HFF-Myc (cell line): ENCODE data around the gene IQSEC1.

Experiments used
- DNase-seq: peaks from one replicate; pipeline ENCODE4 v3.0.0-alpha.2; 2011; ENCODE audit warnings: low read depth; ENCODE audit errors: extremely low read depth
- H3K4me3 ChIP-seq: replicated peaks from 2 replicates; pipeline ENCODE4 v1.5.1; 2011; ENCODE audit warnings: low read depth, mild to moderate bottlenecking, control low read depth, low read length
- TF ChIP-seq, protein P1 (sequence below): IDR thresholded peaks from 2 replicates; pipeline ENCODE4 v1.5.1; 2012; ENCODE audit warnings: mild to moderate bottlenecking, low read depth, low read length, control low read depth; ENCODE audit errors: missing control alignments

Gene IQSEC1

GRCh38 chr3:13111873-13112520 lies 38.8 kb upstream of the IQSEC1 start:
- DNase-seq, result no peak
- H3K4me3 ChIP-seq, result no peak overlapping the region
- TF ChIP-seq, protein P1, sequence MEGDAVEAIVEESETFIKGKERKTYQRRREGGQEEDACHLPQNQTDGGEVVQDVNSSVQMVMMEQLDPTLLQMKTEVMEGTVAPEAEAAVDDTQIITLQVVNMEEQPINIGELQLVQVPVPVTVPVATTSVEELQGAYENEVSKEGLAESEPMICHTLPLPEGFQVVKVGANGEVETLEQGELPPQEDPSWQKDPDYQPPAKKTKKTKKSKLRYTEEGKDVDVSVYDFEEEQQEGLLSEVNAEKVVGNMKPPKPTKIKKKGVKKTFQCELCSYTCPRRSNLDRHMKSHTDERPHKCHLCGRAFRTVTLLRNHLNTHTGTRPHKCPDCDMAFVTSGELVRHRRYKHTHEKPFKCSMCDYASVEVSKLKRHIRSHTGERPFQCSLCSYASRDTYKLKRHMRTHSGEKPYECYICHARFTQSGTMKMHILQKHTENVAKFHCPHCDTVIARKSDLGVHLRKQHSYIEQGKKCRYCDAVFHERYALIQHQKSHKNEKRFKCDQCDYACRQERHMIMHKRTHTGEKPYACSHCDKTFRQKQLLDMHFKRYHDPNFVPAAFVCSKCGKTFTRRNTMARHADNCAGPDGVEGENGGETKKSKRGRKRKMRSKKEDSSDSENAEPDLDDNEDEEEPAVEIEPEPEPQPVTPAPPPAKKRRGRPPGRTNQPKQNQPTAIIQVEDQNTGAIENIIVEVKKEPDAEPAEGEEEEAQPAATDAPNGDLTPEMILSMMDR, result no peak

DNA sequence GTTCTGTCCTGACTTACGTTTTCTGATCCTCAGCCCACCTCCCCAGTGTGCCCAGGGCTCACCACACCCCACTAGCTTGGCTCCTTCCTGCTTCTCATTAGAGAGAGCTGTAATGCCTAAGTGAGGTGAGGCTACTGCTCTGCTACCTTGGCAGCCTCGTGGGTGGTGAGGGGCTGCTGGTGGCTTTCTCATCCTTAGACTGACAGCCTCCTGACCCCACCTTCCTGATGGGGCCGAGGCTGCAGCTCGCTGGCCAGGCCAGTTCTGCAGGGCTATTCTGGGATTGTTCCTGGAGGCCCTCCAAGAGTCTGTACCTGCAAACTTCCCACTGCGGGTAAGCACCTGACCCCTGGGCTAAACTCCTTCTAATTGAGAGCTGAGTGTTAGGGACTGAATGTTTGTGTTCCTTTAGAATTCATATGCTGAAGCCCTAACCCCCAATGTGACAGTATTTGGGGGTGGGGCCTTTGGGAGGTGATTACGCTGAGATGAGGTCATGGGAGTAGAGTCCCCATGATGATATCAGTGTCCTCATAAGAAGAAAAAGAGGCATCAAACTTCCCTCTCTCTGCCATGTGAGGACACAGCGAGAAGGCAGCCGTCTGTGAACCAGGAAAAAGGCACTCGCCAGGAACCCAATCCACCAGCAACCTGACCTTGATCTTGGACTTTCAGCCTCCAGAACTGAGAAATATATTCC lies 38.1 kb upstream of the IQSEC1 start:
- TF ChIP-seq, protein P1, result no peak
- no peak overlapping the region for H3K4me3 ChIP-seq
- DNase-seq, result no peak

DNA sequence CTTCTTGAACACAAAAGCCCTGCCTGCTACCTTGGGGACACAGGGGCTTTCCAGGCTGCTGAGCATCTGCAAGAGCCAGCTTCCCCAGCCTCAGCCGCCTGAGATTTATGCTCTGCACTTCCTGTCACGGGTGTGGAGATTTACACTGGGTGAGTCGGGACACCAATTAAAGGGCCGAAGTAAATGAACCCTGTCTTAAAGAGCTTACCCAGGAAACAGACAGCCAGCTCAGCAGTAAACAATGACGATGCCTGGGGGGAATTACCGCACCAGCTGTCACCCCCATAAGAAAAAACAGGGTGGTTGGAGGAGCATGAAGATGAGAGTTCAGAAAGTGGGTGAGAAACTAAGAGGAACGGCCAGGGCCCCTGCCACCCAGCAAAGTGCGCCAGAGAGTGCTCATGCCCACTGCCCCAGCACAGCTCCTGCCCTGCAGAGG lies 37.5 kb upstream of the IQSEC1 start:
- H3K4me3 ChIP-seq, result no peak overlapping the region
- no peak for DNase-seq
- TF ChIP-seq, protein P1, result no peak

GRCh38 chr3:13109516-13109915 lies 36.3 kb upstream of the IQSEC1 start:
- TF ChIP-seq, protein P1, result no peak
- no peak for DNase-seq
- H3K4me3 ChIP-seq, result no peak overlapping the region

- DNase-seq, result no peak
- TF ChIP-seq, protein P1, result no peak
- no peak overlapping the region for H3K4me3 ChIP-seq
Measured at GRCh38 chr3:13108861-13109260, 35.6 kb upstream of the IQSEC1 start.

DNA sequence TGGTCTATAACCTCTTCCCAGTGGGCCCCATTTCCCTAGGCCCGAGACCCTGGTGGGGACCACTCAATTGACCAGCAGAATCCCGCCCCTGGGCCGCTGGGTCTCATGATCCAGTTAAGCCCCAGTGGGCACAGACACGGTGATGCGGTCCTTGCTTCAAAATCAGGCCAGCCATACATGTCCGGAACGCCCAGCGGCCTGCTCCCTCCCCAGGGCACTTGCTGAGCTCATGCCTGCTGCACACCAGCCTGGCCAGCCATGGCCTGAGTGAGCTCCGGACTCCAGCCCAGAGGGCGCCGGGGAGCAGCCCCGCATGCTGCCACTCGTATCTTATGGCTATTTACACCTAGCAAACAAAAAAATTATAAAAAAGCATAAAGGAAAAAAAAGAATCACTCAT lies 34.4 kb upstream of the IQSEC1 start:
- H3K4me3 ChIP-seq, result no peak overlapping the region
- no peak for DNase-seq
- TF ChIP-seq, protein P1, result no peak
